IPS DF 19.7 (cell line): ENCODE measurements around the gene C2CD3.

ENCODE experiments used
- DNase-seq: peaks from one replicate; pipeline ENCODE4 v3.0.0-alpha.2; 2013; ENCODE audit warnings: low read depth, low spot score

The C2CD3 gene

GRCh38 chr11:74020539-74020938 is 150.3 kb downstream of the C2CD3 start:
- DNase-seq = no peak

- DNase-seq = no peak
These were observed 150.9 kb downstream of the C2CD3 start for GRCh38 chr11:74019860-74020259.

DNA sequence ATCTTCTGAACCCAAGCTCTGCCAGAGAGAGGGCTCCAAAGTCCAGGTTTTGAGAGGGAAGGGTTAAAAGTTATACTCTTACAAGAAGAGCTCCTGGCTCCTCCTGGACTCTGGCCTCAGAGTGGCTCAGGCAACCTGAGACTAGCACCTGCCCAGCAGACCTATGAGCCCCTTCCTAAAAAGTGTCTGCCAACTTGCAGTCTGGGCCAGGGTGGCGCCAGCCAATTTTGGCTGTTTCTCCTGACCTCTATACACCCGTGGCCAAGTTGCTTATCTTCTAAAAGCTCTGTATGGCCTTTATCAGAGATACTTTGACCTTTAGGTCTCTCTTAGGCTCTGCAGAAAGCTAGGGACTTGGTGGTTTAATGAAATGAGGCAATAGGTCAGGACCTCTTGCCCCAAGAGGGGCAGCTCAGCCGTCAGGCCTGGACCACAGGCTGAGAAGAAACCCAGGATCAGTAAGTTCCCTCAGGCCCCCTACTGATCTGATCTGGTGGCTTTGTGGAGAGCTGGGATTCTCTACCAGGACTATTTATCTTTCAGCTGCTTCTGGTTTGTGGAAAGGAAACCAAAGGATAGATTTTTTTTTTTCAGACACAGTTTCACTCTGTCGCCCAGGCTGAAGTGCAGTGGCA is 151.6 kb downstream of the C2CD3 start:
- DNase-seq = no peak

GRCh38 chr11:74018331-74019005 is 152.3 kb downstream of the C2CD3 start:
- DNase-seq = no peak

- no peak for DNase-seq
These were observed 153.2 kb downstream of the C2CD3 start for GRCh38 chr11:74017631-74018030.

DNA sequence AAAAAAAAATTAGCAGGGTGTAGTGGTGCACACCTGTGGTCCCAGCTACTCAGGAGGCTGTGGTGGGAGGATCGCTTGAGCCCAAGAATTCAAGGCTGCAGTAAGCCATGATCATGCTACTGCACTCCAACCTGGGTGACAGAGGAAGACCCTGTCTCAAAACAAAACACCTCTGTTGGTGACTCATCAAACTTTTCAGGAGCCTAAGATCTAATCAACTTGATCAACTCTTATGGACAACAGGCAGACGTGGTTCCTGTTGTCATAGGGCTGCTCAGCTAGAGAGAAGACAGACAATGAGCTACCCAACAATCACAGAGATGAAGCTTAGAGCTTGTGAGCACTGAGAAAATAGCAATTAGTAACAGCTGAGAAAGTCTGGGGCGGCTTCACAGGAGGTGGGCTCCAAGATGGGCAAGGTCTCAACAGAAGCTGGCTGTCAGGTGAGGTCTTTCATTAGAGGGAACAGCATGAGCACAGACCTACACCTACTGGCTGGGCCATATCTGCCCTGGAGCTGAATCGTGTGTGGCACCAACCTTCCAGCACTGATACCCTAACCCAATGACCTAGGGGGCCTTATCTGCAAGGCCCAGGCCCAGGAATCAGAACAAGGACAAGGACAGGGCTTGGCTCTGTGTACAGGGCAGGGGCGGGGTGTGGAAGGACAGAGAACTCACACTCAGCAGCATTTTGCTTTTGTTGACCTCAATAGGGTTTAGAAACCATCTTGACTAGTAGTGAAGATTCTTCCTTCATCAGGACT is 154.7 kb downstream of the C2CD3 start:
- no peak for DNase-seq

DNA sequence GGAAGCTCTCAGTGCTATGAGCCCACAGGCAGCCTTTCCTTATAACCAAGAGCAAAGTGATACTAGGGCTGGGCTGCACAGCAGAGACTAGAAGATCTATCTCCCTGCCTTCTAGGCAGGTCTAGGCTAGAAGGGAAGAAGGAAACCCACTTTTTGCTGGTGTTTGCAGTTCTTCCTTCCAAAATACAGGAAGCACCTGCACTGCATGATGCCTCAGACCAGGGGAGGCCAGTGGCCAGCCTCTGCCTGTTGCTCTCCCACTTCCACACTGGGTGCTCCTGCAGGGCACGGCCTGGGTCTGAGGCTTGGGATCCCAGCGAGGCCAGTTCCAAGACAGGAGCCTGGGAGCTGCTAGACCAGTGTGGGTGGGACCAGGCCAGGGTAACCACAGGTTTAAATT is 155.9 kb downstream of the C2CD3 start:
- no peak for DNase-seq

GRCh38 chr11:74013141-74013540 is 157.7 kb downstream of the C2CD3 start:
- DNase-seq = no peak

- DNase-seq = no peak
These were observed 158.6 kb downstream of the C2CD3 start for GRCh38 chr11:74012074-74012809.

DNA sequence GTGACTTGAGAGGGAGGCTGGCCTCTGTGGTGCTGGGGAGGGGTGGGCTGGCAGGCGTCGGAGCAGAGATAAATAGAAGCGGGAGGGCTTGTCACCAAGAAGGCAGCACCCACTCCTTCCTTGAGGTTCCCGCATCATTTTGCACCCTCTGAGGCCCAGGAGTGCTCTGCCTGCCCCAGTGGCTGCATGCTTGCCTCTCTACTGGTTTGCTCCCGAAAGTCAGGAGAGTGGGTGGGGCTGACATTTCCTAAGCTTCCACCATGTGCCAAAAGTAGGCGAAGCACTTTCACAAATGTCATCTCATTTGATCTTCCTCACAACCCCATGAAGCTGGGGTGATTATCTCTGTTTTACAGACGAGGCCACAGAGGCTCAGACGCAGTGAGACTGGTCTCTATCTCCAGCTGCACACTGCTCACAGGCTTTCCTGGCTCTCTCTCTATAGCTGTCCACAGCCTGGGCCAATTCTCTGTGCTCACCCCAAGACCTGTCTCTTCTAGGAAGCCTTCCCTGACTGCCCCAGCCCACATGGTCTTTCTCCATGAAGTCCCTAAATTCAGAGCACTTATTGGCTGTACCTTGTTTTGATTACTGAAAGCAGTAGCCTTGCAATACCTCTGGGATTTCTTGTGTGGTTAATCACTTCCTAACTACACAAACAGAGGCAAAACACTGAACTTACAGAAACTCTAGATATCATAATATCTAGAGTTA is 159.3 kb downstream of the C2CD3 start:
- DNase-seq = no peak

DNA sequence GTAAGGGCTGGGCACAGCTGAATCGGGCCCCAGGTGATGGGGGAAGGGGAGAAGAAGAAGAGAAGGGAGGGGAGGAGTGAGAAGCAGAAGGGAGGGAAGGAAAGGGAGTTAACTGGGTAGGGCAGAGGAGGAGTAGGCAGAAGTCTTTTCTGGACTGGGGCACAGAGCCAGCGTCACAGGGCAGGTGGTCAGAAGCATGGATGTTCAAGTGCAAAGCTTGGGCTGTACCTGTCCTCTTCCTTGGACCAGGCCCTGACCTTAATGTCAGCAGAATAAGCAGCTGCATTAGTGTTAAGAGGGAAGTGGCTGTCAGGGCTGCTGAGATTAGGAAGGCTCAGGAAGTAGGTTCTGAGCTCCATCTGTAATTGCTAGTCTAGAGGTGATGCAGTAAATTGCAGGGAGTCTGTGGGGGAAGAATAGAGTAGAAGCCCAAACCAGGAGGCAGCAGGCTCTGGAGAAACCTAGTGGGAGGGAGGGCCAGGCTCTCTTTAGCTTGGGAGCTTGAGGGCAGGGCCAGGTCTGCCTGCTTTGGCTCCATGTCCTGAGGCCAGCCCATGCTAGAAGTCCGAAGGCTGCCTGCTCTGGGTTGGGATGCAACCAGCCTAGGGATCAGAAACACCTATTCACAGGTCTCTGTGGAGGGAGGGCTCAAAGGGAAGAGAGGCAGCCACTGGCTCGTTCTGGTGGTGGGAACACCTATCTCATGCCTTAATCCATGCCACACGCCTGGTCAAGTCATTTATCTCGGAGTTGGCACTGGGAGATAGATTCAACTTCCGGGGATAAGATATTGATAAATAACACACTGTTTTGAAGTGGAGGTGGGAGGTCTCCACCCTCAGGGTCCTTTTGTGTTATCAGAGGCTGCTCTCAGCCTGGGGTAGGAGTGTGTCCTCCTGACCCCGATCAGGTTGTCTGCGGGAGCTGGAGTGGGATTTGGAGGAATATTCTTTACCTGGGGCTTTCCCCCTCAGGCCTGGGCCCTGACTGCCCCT is 160.2 kb downstream of the C2CD3 start:
- DNase-seq = no peak

- DNase-seq = no peak
These were observed 161.0 kb downstream of the C2CD3 start for GRCh38 chr11:74009675-74010305.

DNA sequence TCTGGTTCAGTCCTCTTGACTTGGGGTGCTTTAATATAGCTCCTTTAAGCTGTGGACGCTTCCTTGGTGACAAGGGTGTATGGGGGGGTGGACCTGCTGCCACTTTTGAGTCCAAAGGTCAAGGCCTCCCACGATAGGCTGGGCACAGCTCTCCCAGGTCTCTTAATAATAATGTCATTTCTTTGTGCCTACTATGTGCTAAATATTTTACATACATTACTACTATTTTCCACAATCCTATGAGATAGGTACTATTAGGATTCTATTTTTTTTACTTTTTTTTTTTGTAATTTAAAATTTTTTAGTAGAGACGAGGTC is 161.6 kb downstream of the C2CD3 start:
- no peak for DNase-seq

DNA sequence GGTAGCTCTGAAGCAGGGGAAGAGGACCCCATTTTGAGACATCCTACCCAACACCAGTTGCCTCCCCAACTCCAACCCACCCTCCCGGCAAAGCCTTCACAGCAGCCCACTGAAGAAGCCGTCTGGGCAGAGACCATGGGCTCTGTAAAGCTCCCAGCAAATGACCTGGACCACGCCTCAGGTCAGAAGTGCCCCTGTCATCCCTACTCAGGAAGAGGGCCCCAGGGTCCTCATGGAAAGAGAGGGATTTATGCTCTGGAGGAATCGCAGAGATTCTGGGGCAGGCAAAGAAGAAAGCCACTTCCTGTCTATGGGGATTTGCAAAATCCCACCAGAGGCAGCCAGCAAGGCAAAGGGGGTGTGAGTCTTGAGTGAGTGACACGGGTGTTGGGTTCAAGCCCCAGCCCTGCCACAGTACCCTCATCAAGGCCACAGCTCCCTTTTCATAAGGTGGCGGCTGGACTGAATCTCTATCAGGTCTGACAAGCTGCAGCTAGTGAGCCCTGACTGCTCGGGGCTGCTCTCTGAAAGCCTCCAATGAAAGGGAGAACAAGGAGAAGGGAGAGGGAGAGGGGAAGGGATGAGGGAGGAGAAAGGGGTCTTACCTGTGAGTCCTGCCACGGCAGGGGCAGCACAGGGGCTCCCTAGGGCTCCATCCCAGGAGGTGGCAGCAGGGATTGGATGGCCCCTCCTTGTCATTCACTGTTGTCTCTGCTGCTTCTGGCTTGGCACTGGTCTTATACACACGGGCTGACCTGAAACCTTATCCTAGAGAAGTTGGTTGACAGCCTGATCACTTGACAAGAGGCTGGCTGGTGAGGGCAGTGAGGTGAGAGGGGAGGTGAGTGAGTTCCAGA is 162.2 kb downstream of the C2CD3 start, which contains the start of gene UCP3:
TSS of gene UCP3 (minus strand) at position 713 of the 857 bp plus-strand sequence. CDS start 2,043 bp downstream, outside the sequence.
- no peak for DNase-seq

DNA sequence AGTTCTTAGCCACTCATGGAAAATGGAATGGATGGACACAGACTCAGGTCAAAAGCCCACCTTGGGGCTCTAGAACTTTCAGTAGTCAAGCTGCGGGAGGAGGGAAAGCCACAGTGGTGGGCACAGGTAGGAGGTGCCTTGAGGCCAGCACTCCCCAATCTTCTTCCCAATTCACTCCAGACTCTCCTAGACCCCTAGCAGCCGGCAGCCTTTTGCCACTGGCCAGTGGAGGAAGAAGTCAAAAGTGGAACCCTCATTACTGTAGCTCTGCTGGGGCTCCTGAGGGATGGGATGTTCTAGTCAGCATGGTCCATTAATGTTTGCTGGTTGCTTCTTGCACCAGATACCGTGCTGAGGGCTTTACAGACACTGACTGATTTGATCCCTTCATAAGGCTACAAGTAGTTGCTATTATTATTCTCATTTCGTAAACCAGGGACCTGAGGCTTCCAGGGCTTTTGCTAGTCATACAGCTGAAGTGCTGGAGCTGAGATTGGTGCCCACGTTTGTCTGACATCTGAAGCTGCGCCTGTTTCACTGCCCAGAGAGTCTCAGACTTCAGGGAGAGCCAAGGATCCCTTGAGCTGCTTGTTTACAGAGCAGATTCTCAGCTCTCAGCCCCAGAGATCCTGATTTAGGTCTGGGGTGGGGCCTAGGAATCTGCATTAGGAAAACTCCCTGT is 163.0 kb downstream of the C2CD3 start:
- no peak for DNase-seq

DNA sequence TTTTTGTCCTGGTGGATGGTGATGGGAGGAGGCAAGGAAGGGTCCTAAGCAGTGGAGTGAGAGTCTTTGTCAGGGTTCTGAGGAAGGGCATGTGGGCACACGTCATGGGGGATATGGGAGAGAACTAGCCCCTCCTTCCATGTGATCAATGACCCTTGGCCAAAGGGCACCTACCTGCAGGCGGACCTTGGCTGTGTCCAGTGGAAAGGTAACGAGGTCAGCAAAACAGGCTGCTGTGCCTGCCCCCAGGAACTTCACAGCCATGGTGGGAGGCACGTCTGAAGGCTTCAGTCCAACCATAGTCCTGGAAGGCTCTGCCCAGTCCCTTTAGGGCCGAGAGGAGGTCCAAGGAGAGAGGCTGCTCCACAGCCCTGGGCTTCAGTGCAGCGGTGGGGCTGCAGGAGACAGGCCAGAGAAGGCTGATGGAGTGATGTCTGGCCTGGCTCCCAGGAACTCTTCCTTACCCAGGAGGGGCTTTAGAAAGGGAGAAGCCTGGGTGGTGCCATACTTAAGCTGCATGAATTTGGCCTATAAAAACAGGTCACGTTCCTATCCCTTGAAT is 164.0 kb downstream of the C2CD3 start:
- DNase-seq = no peak

GRCh38 chr11:74005721-74006517 is 164.9 kb downstream of the C2CD3 start:
- no peak for DNase-seq
